Sigmoid colon (tissue), 7 donors: Measurements from ENCODE around the gene PCBP3. TPM values are rescaled to one million over a fixed set of nuclear protein-coding genes. Genes with fewer than 3 reads are reported as not detected.

Experiments used
- DNase-seq: peaks from one replicate; pipeline ENCODE4 v3.0.0-alpha.2; 2019
- H3K27ac ChIP-seq, 4 donors: fragments of 200-600 bp; sonication (generic); one replicate each; pipeline ENCODE4 v1.5.1; 2016 to 2019; ENCODE audit warnings: mild to moderate bottlenecking in 1 of 4
- H3K27me3 ChIP-seq, 3 donors: fragments of 200-600 bp; sonication (generic); one replicate each; pipeline ENCODE4 v1.5.1; 2019; ENCODE audit warnings: mild to moderate bottlenecking in 1 of 3
- H3K36me3 ChIP-seq, 4 donors: fragments of 200-600 bp; sonication (generic); one replicate each; pipeline ENCODE4 v1.5.1; 2016 to 2019
- H3K4me1 ChIP-seq, 4 donors: fragments of 200-600 bp; sonication (generic); one replicate each; pipeline ENCODE4 v1.5.1; 2017 to 2019
- H3K4me3 ChIP-seq, 4 donors: fragments of 200-600 bp; sonication (generic); one replicate each; pipeline ENCODE4 v1.5.1; 2017 to 2019; ENCODE audit warnings: mild to moderate bottlenecking in 2 of 4, moderate library complexity in 1 of 4
- H3K9me3 ChIP-seq, 4 donors: fragments of 200-600 bp in 3 of 4; sonication (generic) in 3 of 4; one replicate each; pipeline versions ENCODE4 v1.5.1 to v1.6.1; 2013 to 2019
- CTCF ChIP-seq, 4 experiments: fragments of 450-650 bp in 3 of 4; fragments of 200-600 bp in 1 of 4; IDR thresholded peaks; one replicate each; pipeline ENCODE4 v1.5.1; 2016 to 2019; ENCODE audit warnings: antibody characterized with exemption in 4 of 4, mild to moderate bottlenecking in 3 of 4, moderate library complexity in 2 of 4
- EP300 ChIP-seq, 4 donors: sonication (generic); formaldehyde crosslinking; IDR thresholded peaks; one replicate each; pipeline ENCODE4 v1.6.1; 2017; ENCODE audit warnings: antibody characterized with exemption in 4 of 4
- POLR2A ChIP-seq, 2 donors: fragments of 450-650 bp; IDR thresholded peaks; one replicate each; pipeline ENCODE4 v1.6.1; 2016; ENCODE audit warnings: antibody characterized with exemption in 2 of 2, mild to moderate bottlenecking in 2 of 2, moderate library complexity in 2 of 2
- POLR2AphosphoS5 ChIP-seq, 4 donors: sonication (generic); formaldehyde crosslinking; IDR thresholded peaks; one replicate each; pipeline ENCODE4 v1.6.1; 2017; ENCODE audit warnings: antibody characterized with exemption in 4 of 4
- whole genome bisulfite sequencing, 2 donors: extraction: QIAGEN DNeasy Blood & Tissue Kit; methylation state at CpG; one replicate each; pipeline ENCODE4 v1.1.7; 2013; 5-methylcytosine and 5-hydroxymethylcytosine counted together
- intact Hi-C: fragments of 100-400 bp; cut with DNase I; formaldehyde crosslinking; loops from one replicate; pipeline ENCODE4 v1.15.1; 2023
- polyA plus RNA-seq, 3 donors: library from polyadenylated mRNA; stranded (reverse); fragments of 200-250 nt; gene quantifications; one replicate each; pipeline ENCODE4 v1.2.3, GENCODE V29; 2013
- total RNA-seq, 4 donors: library from RNA; depleted of rRNA; stranded (reverse); fragments of >200 nt; gene quantifications; one replicate each; pipeline ENCODE4 v1.1.0, GENCODE V29; 2016
- donor health status: healthy with polysubstance abuse.
- donor health status: Bipolar disorder and iron deficiency.
- donor health status: healthy.

Gene PCBP3
- total and polyA plus RNA-seq, 7 donors = 1.2 to 21.3 (median 8.2) TPM

DNA sequence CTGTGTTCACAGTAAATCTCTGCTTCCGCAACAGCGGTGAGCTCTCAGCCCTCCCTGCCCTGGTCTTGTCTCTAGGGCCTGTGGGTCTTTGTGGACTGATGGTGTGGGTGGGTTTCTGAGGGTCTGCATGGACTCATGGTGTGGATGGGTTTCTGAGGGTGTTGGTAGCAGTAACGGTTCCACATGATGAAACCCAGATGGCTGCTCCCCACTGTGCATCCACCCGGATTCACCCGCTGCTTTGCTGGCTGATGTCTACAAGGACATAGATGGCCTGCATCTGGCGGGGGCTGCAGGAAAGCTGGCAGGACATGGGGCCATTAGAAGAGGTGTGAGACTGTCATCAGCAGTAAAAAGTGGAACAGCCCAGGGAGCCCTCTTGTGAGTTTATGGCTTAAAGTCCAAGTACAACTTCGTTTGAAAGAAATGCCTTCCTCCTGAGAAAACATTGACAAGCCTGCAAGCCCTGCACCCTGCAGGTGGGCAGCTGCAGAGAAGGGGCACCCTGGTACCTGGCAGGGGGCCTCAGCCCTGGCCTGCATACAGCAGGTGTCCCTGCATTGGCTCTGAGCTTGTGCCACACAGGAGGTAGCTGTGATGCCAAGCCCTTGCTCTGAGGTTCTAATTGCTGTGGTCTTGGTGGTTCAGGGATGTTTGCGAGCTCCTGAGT, 181.2 kb downstream of the PCBP3 start:
- H3K9me3 ChIP-seq = no peaks in the 10 kb centered on the region
- 82% methylated on average over 8 of the region's 8 CpGs for WGBS, 2 donors
- intact Hi-C loops = loop anchor here (5.0 to 10.0 kb wide), 3 partner anchors 227 to 540 kb away; partner anchors contain the start of genes POFUT2 and SLC19A1
- peak; percentile 50 for DNase-seq
- H3K27me3 ChIP-seq = peaks cover 0 to 4% (median 0%) of the 10 kb centered on the region in 3 donors
- no peak overlapping the region for H3K27ac ChIP-seq
- H3K36me3 ChIP-seq = no peaks in the 10 kb centered on the region
- no peak overlapping the region for H3K4me3 ChIP-seq
- peaks cover 0 to 4% (median 2%) of the 10 kb centered on the region in 4 donors for H3K4me1 ChIP-seq
- TF ChIP-seq EP300 (IDR thresholded peaks at IDR 0.05) (no peak), POLR2A (IDR thresholded peaks at IDR 0.05) (no peak)

- DNase-seq = peak; percentile 51
- H3K27me3 ChIP-seq = peaks cover 0 to 4% (median 0%) of the 10 kb centered on the region in 3 donors
Observed at GRCh38 chr21:45825219-45825618, 181.7 kb downstream of the PCBP3 start.

GRCh38 chr21:45826676-45827301, 183.3 kb downstream of the PCBP3 start:
- intact Hi-C loops = loop anchor here (10.0 kb wide), 1 partner anchor 542 kb away; the partner anchor contains the start of gene POFUT2

More at GRCh38 chr21:45825219-45825618, 181.7 kb downstream of the PCBP3 start:
- intact Hi-C loops = loop anchor here (10.0 kb wide), 1 partner anchor 540 kb away; the partner anchor contains the start of gene POFUT2
- Histone ChIP-seq H3K4me3 (no peak overlapping the region), H3K9me3 (no peaks in the 10 kb centered on the region), H3K4me1 (peaks cover 0 to 4% (median 2%) of the 10 kb centered on the region in 4 donors), H3K36me3 (no peaks in the 10 kb centered on the region), H3K27ac (no peak overlapping the region)
- TF ChIP-seq EP300 (IDR thresholded peaks at IDR 0.05) = no peak
- TF ChIP-seq POLR2AphosphoS5 (IDR thresholded peaks at IDR 0.05) = no peak
- no peak for TF ChIP-seq CTCF (IDR thresholded peaks at IDR 0.05)
- 74 to 79% methylated on average over 13 of the region's 13 CpGs for WGBS, 2 donors

DNA sequence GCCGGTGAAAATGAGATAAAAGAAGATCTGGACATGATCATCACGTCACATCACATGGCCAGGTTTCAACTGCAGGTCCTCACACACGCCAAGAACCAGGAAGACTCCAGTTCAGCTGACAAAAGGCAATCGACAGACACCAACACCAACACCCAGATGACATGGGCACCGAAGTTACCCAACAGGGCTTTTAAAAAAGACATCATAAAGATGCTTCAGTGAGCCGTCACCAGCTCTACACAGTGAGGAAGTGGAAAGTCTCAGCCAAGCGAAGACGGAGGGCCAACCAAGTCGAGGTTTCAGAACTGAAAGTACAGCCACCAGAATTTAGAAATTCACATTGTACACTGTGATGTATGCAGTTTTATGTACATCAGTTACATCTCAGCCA, 183.8 kb downstream of the PCBP3 start:
- intact Hi-C loops = loop anchor here (10.0 kb wide), 1 partner anchor 542 kb away; the partner anchor contains the start of gene POFUT2
- H3K9me3 ChIP-seq = no peaks in the 10 kb centered on the region
- peaks cover 0 to 4% (median 0%) of the 10 kb centered on the region in 3 donors for H3K27me3 ChIP-seq
- TF ChIP-seq POLR2AphosphoS5 (IDR thresholded peaks at IDR 0.05) = no peak
- TF ChIP-seq EP300 (IDR thresholded peaks at IDR 0.05) = no peak
- TF ChIP-seq POLR2A (IDR thresholded peaks at IDR 0.05) = no peak
- TF ChIP-seq CTCF (IDR thresholded peaks at IDR 0.05) = no peak
- 66 to 84% methylated on average over 9 of the region's 9 CpGs for WGBS, 2 donors
- H3K4me3 ChIP-seq = no peak overlapping the region
- no peak overlapping the region for H3K27ac ChIP-seq
- peaks cover 0 to 9% (median 0%) of the 10 kb centered on the region in 4 donors for H3K4me1 ChIP-seq
- DNase-seq = no peak
- no peaks in the 10 kb centered on the region for H3K36me3 ChIP-seq

More at GRCh38 chr21:45826676-45827301, 183.3 kb downstream of the PCBP3 start:
- 91 to 92% methylated on average over 16 of the region's 16 CpGs for WGBS, 2 donors
- Histone ChIP-seq H3K27ac (no peak overlapping the region), H3K36me3 (no peaks in the 10 kb centered on the region), H3K9me3 (no peaks in the 10 kb centered on the region), H3K4me3 (no peak overlapping the region), H3K27me3 (peaks cover 0 to 4% (median 0%) of the 10 kb centered on the region in 3 donors), H3K4me1 (peaks cover 0 to 4% (median 0%) of the 10 kb centered on the region in 4 donors)
- no peak for DNase-seq
- no peak for TF ChIP-seq POLR2A (IDR thresholded peaks at IDR 0.05)
- no peak for TF ChIP-seq CTCF (IDR thresholded peaks at IDR 0.05)
- no peak for TF ChIP-seq EP300 (IDR thresholded peaks at IDR 0.05)
- no peak for TF ChIP-seq POLR2AphosphoS5 (IDR thresholded peaks at IDR 0.05)
